ENCODE measurements around the gene FBXW8. TPM values are rescaled to one million over a fixed set of nuclear protein-coding genes. Genes with fewer than 3 reads are reported as not detected.

FBXW8 gene
- total RNA-seq, 4 donors from 2014 or later, result 4.2 to 5.6 (median 4.7) TPM

GRCh38 chr12:117011988-117012805, 101.4 kb downstream of the FBXW8 start:
- ATAC-seq (no peak), DNase-seq (no peak)
- intact Hi-C loops (cut with DNase I; ENCODE audit: low total_unique reads), result no loop called here
- Histone ChIP-seq H3K36me3 (peaks cover 0 to 42% of the 10 kb centered on the region in 2 donors), H3K4me3 (no peak overlapping the region), H3K27me3 (no peaks in the 10 kb centered on the region), H3K9me3 (no peaks in the 10 kb centered on the region), H3K4me1 (no peaks in the 10 kb centered on the region), H3K27ac (no peak overlapping the region)
- TF ChIP-seq POLR2A (IDR thresholded peaks at IDR 0.05), result no peak
- TF ChIP-seq, protein P1, sequence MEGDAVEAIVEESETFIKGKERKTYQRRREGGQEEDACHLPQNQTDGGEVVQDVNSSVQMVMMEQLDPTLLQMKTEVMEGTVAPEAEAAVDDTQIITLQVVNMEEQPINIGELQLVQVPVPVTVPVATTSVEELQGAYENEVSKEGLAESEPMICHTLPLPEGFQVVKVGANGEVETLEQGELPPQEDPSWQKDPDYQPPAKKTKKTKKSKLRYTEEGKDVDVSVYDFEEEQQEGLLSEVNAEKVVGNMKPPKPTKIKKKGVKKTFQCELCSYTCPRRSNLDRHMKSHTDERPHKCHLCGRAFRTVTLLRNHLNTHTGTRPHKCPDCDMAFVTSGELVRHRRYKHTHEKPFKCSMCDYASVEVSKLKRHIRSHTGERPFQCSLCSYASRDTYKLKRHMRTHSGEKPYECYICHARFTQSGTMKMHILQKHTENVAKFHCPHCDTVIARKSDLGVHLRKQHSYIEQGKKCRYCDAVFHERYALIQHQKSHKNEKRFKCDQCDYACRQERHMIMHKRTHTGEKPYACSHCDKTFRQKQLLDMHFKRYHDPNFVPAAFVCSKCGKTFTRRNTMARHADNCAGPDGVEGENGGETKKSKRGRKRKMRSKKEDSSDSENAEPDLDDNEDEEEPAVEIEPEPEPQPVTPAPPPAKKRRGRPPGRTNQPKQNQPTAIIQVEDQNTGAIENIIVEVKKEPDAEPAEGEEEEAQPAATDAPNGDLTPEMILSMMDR (IDR thresholded peaks at IDR 0.05 in 4 of 5, conservative IDR thresholded peaks at IDR 0.05 in 1 of 5), result no peak
- in situ Hi-C loops (cut with MboI; ENCODE audit: low sequenced_read_pairs in 4 of 4), result no loop called here

- in situ Hi-C loops (cut with MboI; ENCODE audit: low sequenced_read_pairs in 4 of 4), result no loop called here
- H3K9me3 ChIP-seq, result no peaks in the 10 kb centered on the region
- H3K4me3 ChIP-seq, result no peak overlapping the region
- peaks cover 0 to 42% of the 10 kb centered on the region in 2 donors for H3K36me3 ChIP-seq
- intact Hi-C loops (cut with DNase I; ENCODE audit: low total_unique reads), result no loop called here
- no peaks in the 10 kb centered on the region for H3K4me1 ChIP-seq
- H3K27me3 ChIP-seq, result no peaks in the 10 kb centered on the region
- H3K27ac ChIP-seq, result no peak overlapping the region
- ATAC-seq (no peak), DNase-seq (no peak)
- no peak for TF ChIP-seq POLR2A (IDR thresholded peaks at IDR 0.05)
- TF ChIP-seq, protein P1 (IDR thresholded peaks at IDR 0.05 in 4 of 5, conservative IDR thresholded peaks at IDR 0.05 in 1 of 5), result no peak
These were observed 103.0 kb downstream of the FBXW8 start for GRCh38 chr12:117013726-117014125.

DNA sequence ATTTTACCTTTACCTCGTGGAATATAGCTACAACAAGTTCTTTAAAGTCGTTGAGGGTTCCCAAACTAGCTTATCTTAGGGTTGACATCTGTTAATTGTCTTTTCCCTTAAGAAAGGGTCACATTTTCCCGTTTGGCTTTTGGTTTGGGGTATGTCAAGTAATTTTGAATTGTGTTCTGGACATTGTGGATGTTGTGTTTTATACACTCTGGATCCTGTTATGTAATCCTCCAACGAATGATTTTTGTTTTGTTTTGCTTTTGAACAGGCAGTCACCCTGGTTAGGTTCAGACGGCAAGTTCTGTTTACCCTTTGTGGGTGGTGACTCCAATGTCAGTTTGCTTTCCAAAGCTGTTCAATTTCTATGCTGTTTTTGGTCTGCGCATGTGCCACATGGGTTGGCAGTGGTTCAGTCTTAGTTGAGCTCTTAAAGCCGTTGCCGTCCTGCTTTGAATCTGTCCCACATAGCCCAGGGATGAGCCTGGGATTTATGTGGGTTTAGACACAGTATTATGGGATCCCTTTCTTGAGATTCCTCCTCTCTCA, 103.7 kb downstream of the FBXW8 start:
- H3K4me3 ChIP-seq, result no peak overlapping the region
- ATAC-seq (no peak), DNase-seq (no peak)
- H3K27ac ChIP-seq, result no peak overlapping the region
- no peaks in the 10 kb centered on the region for H3K9me3 ChIP-seq
- H3K4me1 ChIP-seq, result no peaks in the 10 kb centered on the region
- TF ChIP-seq POLR2A (IDR thresholded peaks at IDR 0.05), result no peak
- TF ChIP-seq, protein P1 (IDR thresholded peaks at IDR 0.05 in 4 of 5, conservative IDR thresholded peaks at IDR 0.05 in 1 of 5), result no peak
- peaks cover 0 to 42% of the 10 kb centered on the region in 2 donors for H3K36me3 ChIP-seq
- no peaks in the 10 kb centered on the region for H3K27me3 ChIP-seq
- intact Hi-C loops (cut with DNase I; ENCODE audit: low total_unique reads) (no loop called here), in situ Hi-C loops (cut with MboI; ENCODE audit: low sequenced_read_pairs in 4 of 4) (no loop called here)

DNA sequence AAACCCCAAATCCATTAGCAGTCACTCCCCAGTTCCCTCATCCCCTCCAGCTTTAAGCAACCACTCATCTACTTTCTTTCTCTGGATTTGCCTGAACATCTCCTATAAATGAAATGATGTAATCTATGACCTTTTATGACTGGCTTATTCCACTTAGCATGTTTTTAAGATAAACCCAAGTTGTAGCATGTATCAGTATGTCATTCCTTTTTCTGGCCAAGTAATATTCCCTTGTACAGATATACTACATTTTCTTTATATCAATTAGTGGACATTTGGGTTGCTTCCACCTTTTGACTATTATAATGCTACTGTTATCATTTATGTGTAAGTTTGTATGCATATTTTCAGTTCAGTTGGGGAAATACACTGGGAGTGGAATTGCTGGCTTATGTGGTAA, 105.1 kb downstream of the FBXW8 start:
- H3K4me1 ChIP-seq, result no peaks in the 10 kb centered on the region
- H3K9me3 ChIP-seq, result no peaks in the 10 kb centered on the region
- H3K27me3 ChIP-seq, result no peaks in the 10 kb centered on the region
- TF ChIP-seq, protein P1 (IDR thresholded peaks at IDR 0.05 in 4 of 5, conservative IDR thresholded peaks at IDR 0.05 in 1 of 5), result no peak
- TF ChIP-seq POLR2A (IDR thresholded peaks at IDR 0.05), result no peak
- in situ Hi-C loops (cut with MboI; ENCODE audit: low sequenced_read_pairs in 4 of 4), result no loop called here
- peaks cover 0 to 34% of the 10 kb centered on the region in 2 donors for H3K36me3 ChIP-seq
- no peak for DNase-seq
- no peak for ATAC-seq
- no peak overlapping the region for H3K4me3 ChIP-seq
- intact Hi-C loops (cut with DNase I; ENCODE audit: low total_unique reads), result no loop called here
- H3K27ac ChIP-seq, result no peak overlapping the region
